Activated CD8-positive, alpha-beta memory T cell treated with anti-CD3 and anti-CD28 coated beads for 24 hours (primary cell): ENCODE results near the gene GLRA3.
"Not testable (repeated sequence)": the region's sequence is repeated elsewhere in the genome, so short reads cannot be mapped to it uniquely, and the experiment has no call there.

Experiments
- DNase-seq: peaks from one replicate; pipeline ENCODE4 v3.0.0-alpha.2; 2020

The GLRA3 gene

DNA sequence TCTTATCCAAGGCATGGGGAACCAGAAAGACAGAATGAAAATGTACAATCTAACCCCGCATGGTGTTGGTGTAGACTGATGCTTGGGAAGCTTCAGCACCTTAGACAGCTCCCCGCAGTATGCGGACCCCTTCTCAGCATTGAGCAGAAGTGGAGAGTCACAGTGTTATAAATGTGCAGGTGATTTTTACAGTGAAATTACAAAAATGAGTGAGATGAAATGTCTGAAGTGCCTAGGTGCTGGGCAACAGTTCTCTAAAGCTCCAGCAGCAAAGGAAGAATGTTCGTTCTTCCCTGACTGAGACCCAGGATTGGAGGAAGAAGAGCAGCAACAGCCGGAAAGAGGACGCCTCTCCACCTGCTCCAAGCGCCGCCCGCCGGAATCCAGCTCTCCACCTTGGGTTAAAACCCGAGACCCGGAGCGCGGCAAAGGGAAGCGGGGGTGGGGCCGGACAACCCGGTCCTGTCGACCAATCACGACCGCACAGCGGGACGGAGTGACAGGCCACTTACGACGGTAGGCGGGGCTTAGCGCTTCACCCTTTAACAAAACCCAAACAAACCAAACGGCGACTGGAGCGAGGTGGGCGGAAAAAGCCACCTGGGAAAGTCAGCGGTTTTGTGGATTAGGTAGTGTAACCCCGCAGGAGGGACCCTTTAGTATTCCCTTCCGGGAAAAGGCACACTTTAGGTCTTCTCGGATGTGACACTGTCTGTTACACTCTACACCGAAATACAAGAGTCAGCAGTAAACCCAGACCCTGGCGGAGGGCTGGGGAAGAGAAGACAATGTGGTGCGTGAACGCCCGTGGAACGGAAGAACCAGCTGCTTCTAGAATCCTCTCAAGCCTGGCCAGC, at the start of gene GLRA3:
Gene GLRA3 (minus strand): TSS at position 403 of the 857 bp plus-strand sequence. CDS start 436 bp downstream, outside the sequence.
- DNase-seq = no peak

DNA sequence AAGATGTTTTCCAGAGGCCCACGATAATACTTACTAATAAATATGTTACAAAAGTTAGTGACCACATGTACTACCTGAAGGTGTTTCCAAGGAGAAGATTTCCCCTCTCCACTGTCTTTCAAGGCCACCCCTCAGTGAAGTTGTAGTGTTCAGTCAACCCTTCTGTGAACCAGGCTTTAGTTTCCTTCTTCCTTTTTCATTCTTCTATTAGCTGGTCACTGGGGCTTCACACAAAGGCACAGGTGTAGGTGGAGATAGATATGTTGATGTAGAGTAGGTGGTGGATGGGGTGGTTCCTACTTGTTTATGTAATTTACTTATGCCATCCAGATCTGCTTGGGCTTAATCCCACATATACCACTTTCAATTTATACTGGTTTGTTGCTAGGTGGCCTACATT, 45.9 kb upstream of the GLRA3 start:
- DNase-seq = no peak

DNA sequence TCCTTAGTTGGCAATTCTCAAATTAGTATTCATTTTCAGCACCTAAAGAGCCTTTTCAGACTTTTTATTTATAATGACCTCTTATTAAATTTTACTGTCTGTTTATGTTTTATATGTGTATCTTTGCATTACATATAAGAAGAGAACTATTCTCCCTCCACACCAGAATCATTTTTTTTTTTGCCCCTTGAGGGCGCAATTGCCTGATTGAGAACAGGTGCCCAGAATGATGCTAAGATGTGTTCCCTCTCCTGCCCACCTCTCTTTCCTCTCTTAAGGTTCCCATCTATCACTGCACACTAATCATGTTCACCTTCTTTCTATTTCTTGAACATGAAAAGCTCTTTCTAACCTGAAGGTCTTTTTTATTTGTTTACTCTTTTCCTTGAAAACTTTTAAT, 44.9 kb upstream of the GLRA3 start:
- DNase-seq = no peak

DNA sequence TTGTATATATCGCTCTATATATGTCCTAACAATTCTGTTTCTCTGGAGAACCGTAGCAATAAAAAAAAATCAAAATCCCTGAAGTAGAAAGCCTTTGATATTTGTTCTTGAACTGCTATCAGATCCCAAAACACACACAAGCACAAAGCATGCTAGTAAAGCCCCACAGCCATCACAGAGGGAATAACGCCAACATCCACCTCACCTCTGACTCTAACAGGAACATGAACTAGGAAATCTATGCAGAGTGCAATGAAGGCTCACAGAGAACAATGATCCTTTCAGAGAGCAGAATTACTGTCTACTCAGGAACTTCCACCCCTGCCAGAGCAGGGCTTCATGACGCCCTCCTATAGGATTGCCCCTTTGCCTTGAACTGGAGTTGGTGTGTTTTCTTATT, 44.1 kb upstream of the GLRA3 start:
- not testable (repeated sequence) for DNase-seq

DNA sequence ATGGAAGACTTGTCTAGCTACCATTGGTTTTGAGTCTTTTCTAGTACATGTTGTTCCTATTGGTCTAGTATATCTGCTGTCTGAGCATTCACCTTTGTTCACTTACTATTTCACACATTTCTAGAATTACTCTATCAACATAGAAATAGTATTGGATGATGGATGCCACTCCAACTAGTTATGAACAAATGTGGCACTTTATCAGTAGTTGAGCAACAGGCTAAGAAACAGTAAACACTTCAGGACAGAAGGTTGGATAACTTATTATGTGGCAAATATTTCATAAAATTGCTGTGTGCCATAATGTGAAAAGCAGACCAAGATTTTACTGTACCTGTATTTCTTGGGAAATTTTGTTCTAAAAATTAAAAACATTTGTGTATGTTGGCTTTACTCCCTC, 42.4 kb upstream of the GLRA3 start:
- no peak for DNase-seq

DNA sequence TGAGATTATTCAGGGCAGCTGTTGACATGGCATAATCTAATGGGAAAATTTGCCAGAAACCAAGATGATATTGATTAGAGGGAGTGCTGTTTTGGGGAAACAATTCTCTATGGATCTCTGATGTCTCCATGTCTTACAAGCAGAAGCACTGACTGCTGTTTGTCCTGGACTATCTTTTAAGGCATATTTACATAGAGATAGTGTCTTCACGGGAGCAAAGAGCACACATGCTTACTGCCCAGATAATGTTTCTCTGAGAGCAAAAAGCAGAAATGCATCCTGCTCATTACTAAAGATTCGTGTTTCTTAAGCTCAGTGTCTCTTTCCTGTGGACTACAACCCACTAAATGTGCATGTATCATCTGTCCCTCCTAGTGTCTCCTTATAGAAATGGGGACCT, 41.3 kb upstream of the GLRA3 start:
- no peak for DNase-seq

DNA sequence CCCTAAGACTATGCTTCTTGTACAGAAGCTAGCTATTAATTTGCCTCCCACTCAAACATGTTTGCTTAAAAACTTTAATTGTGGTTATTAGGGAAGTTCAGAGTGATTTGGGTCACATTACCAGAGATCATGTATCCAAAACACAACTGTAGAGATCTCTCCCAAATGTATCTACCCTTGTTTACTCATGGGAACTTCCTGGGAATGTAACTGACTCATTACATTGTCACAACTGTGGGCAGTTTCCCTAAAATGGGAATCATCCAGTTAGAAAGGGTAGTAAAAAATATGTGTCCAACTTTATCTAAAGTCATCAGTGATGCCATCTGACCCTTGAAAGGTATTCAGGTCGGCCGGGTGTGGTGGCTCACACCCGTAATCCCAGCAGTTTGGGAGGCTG, 40.3 kb upstream of the GLRA3 start:
- no peak for DNase-seq

DNA sequence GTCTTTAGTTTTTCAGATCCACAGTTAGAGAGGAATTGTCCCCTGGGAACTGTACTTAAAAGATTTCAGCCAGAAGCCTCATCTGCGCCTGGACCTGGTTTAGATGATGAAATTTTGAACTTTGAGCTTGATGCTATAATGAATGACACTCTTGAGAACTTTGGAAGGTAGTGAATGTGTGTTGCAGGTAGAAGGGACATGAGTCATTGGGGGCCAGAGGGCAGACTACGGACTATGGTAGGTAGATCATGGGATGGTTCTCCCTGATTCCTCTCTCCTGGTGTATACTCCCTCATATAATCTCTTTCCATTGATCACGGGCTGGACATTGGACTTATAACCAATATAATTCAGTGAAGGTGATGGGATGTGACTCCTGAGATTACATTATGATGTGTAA, 38.9 kb upstream of the GLRA3 start:
- no peak for DNase-seq

DNA sequence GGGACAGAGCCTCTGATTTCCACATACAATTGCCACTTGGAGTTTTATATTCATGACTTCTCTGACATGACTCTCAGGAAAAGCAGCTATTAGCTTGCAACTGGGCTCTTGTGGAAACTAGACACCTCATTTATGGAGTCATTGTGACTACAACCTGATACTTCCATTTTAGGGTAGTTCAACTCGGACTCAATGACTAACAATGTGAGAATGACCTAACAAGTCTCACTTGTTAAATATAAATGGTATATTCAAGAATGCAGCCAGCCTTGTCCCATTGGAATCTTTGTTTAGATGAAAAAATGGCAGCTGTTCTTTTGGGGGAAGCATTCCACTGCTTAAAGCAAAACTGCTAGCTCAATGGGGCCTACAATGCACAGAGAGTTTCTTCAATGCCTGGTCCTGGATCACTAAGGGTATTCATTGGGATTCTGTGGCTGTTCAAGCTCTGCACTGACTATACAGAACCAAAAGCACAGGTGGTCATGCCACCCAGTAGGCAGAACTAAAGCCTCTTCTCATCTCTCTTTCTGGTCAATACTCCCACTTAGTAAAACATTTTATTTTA, 36.5 kb upstream of the GLRA3 start:
- DNase-seq = no peak

DNA sequence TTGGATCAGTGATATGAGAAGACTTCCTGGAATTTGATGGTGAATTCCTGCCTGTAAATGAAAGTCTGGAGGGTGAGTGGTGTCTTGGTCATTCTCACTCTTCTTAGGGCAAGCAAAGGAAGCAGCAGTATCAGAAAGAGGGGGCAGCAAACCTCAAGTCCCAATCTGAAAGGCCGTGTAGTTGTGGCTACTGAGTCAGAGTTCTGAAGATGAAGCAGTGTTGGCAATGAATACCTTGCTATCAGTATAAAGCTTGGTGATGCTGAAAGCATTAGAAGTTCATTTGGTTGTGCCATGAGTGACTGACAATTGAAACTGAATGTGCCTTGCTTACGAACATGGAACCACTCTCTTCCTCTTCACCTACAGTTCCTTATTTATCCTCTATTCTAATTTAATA, 35.0 kb upstream of the GLRA3 start:
- no peak for DNase-seq

DNA sequence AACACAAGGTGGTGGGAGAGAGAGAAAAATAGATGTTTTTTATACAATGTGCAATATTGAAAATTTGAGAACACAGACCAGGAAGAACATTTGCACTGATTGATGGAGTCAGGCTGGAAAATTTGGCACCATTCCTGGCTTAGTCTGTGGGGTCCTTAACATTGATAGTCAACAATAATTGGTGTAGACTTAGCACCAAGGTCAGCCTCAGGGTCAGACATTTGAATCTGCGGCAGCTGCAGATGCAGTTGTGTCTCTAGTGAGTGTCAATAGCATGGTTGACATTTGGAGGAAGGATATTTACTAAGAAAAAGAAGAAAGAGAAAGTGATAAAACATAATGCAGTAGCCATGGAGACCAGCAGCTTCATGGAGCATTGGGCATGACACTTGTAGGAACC, 31.5 kb upstream of the GLRA3 start:
- no peak for DNase-seq

DNA sequence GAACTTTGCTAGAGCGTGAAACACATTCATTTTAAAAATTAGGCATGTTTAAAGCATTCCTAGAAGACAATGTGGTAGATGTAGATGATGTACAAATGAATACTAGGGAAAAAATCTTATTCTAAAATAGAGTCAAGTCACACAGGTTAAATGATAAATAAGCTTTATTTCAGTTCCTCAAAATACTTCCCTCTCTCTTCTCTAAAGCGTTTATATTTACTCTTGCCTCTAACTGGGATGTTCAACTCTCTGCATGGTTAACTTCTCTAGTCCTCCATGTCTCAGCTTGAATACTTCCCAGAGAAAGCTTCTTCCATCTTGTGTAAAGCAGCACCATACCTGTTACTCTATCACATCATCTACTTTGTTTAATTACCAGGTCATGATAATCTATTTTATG, 30.9 kb upstream of the GLRA3 start:
- no peak for DNase-seq

DNA sequence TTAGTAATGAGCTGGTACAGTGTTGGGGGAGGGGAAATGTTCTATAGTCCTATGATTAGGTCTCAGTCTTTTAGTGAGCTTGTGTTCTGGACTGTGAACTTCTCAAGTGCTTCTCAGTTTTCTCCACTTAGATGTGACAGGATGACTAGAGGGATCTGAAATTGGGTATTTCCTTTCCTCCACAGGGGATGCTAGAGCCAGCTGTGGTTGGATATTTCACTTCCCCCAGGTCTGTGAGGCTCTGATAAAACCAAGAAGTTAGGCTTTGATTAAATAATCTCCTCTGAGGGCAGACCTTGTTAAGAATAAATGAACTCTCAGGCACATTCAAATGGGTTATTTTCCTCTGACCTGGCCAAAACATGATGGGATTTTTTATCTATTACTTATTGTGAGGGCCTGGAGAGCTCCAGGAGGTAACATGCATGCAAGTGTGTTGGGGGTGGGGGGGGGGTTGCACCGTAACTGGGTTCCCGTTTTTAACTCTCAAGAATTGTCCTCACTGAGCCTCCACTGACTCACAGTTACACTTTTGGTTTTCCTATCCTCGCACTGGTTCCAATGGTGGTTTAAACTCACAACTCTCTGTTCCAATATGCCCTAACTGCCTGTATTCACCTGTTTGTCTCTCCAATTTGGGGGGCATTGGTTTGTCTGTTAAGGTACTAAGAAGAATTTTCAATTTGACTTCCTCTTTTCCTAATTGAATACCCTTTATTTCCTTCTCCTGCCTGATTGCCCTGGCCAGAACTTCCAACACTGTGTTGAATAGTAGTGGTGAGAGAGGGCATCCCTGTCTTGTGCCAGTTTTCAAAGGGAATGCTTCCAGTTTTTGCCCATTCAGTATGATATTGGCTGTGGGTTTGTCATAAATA, 28.1 kb upstream of the GLRA3 start:
- DNase-seq = no peak

DNA sequence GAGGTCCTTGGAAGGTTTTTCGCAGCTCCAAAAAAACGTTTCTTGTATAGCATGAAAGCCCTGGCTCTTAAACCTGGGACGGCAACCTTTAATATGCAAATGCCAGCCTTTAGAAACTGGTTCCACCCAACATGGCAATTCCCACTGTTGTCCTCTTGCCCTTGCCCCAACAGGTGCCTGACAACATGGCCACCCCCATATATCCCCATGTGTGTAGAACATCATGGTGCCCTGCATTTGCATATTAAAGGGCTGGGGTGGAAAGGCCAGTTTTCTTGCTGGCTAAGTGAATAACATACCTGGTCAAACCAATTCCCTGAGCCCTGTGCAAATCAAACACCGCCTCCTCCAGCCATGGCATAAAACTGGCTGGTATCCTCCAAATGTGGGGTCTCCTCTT, 26.0 kb upstream of the GLRA3 start:
- DNase-seq = no peak

DNA sequence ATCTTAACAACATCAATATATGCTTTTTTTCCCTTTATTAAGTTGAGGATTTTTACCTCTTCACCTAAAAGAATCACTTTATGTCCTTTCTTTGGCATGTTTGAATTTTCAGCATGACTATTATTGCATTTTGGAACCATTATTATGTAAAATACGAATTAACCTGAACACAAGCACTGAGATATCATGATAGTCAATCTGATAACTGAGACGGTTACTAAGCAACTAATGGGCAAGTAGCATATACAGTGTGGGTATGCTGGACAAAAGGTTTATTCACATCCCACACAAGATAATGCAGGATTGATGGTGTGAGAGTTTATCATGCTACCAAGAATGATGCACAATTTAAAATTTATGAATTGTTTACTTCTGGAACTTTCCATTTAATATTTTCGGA, 24.6 kb upstream of the GLRA3 start:
- no peak for DNase-seq

DNA sequence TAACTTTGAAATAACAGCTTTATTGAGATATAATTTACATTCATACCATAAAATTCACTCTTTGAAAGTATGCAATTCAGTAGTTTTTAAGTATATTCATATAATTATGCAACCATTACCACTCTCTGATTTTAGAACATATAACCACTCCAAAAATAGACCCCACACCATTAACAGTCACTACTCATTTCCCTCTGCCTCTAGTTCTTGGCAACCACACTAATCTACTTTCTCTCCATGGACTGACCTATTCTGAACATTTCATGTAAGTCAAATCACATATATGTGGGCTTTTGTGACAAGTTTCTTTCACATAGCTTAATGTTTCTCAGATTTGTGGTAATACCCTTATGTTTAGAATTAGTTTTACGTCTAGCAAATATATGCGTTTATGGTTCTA, 19.5 kb upstream of the GLRA3 start:
- DNase-seq = no peak

DNA sequence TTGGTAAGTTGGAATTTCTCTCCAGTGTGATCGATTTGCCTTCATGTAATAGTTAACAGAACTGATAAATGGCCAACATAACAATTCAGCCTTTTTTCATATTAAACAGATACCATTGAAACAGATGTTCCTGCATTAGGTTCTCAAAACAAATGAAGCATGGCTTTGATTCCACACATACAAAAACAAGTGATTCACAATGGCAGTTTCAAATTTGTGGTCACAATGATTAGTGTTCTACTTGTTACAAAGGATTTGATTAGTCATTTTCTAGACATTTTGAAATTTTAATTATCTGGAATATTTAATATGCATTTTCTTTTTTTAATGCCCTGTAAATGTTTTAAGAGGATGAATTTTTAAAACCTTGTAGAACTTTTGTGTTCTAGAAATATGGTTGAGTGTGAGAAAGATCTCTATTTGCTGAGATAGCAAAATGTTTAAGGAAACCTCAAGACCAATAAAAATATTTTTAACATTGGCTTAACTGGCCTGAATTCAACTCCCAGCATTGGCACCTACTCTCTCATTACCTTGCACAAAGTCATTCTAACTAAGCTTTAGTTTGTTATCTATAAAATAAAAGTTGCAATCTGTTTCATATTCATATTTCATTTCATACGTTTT, 18.9 kb upstream of the GLRA3 start:
- DNase-seq = no peak

DNA sequence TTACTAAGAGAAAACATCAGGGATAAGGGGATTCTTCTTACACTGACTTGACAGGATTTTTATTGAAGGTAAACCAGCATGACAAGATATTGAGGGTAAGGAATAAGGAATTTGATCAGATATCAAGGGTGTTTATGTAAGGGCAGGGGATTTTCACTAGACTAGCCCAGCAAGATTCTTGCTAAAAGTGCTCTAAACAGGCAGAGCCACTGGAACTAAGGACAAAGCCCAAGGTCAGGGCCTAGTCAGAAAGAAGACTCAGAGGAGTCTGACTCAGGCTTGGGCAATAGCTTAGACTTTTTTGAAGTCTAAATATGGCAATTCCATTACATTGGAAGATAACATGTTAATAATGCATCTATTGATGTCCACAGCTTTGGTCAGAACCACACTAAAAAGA, 6.5 kb upstream of the GLRA3 start:
- no peak for DNase-seq

DNA sequence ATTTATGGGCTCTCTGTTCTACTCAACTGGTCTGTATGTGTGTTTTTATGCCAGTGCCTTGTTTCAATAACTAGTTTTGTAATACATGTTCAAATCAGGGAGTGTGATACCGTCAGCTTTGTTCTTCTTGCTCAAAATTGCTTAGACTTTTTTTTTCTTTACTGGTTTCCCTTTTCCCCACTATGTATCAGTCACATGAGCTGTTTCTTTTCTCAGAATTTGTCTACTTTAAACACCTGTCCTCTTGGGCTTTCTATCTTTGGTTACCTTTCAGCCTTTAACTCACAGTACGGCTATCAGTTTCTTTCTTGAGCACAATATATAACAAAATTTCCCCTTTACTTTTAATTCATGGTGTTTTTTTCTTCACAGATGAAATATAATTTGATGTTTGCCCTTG, 5.4 kb upstream of the GLRA3 start:
- DNase-seq = no peak

DNA sequence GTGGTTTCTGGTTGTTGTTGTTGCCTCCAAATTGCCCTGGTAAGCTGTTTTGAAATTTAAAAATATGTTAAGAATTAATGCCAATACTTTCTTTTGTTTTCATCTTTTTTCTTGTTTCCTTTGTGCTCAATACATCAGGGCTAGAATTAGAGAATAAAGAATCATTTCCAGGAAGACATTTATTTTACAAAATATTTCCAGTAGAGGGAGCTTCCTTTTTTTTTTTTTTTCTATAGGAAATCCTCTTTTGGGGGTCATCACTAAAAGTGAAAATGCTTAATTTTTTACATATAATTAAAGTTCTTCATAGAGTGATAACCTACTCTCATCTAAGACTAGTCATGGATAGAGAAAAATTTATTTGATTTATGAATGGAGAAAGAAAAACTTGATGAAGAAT, 2.4 kb downstream of the GLRA3 start:
- DNase-seq = no peak

DNA sequence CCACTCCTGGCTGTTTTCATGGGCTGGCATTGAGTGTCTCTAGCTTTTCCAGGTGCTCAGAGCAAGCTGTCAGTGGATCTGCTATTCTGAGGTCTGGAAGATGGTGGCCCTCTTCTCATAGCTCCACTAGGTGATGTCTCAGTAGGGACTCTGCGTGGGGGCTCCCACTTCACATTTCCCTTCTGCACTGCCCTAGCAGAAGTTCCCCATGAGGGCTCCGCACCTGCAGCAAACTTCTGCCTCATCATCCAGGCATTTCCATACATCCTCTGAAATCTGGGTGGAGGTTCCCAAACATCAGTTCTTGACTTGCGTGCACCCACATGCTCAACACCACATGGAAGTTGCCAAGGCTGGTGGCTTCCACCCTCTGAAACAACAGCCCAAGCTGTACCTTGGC, 13.8 kb downstream of the GLRA3 start:
- DNase-seq = no peak

DNA sequence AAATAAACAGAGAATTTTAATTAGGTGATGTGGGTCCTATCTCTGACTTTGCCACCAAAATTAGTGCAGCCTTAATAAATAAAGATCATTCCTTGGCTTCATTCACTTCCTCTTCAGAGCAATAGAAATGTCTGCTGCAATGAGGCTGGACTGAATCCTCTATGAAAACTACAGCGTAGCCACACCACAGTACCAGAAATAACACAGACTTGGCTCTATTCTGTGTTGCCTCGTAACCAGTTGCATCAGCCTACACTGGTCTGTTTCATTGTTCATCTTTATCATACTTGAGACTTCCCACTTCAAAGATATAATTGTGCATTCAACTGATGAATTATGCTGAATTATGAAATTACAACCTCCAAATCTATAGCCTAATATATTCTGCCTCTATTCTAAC, 15.8 kb downstream of the GLRA3 start:
- DNase-seq = no peak

DNA sequence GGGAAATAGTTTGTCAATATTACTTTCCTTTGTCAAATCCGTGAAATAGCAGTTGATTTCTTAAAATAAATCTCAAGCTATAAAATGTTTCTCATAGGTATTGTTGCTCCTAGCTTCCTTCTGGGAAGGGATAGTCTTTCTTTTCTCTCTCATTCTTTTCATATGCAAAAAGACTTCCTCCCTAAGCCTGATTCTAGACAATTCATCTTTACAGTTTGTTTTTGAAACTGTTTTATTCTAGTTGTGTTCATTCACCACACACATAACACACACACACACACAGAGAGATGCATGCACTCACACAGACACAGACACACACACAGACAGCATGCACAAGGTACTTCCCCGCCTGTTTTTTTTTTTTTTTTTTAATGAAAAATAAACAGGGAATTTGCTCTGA, 18.2 kb downstream of the GLRA3 start:
- DNase-seq = no peak
